Gastrocnemius medialis (tissue), 4 donors: Measurements from ENCODE around the gene TBX21.

Experiments used
- CTCF ChIP-seq, 5 experiments: fragments of 450-650 bp in 3 of 5; fragments of 200-600 bp in 2 of 5; sonication (generic) in 2 of 5; IDR thresholded peaks in 4 of 5; conservative IDR thresholded peaks in 1 of 5; 1 replicate in 4 of 5; 2 replicates in 1 of 5; pipeline ENCODE4 v1.5.1; 2016 to 2019; ENCODE audit warnings: antibody characterized with exemption in 5 of 5, mild to moderate bottlenecking in 3 of 5, moderate library complexity in 3 of 5
- POLR2A ChIP-seq, 2 donors: fragments of 450-650 bp; IDR thresholded peaks; one replicate each; pipeline ENCODE4 v1.6.1; 2017; ENCODE audit warnings: antibody characterized with exemption in 2 of 2, mild to moderate bottlenecking in 2 of 2, moderate library complexity in 2 of 2

- no peak for TF ChIP-seq CTCF (IDR thresholded peaks at IDR 0.05 in 4 of 5, conservative IDR thresholded peaks at IDR 0.05 in 1 of 5)
- TF ChIP-seq POLR2A (IDR thresholded peaks at IDR 0.05), result no peak
Observed at GRCh38 chr17:47709594-47709993, 23.4 kb upstream of the TBX21 start.
